ENCODE measurements around the gene DSCAM. TPM values are rescaled to one million over a fixed set of nuclear protein-coding genes. Genes with fewer than 3 reads are reported as not detected.

The DSCAM gene
- total RNA-seq, 1 donor from 2014 or later = not detected

DNA sequence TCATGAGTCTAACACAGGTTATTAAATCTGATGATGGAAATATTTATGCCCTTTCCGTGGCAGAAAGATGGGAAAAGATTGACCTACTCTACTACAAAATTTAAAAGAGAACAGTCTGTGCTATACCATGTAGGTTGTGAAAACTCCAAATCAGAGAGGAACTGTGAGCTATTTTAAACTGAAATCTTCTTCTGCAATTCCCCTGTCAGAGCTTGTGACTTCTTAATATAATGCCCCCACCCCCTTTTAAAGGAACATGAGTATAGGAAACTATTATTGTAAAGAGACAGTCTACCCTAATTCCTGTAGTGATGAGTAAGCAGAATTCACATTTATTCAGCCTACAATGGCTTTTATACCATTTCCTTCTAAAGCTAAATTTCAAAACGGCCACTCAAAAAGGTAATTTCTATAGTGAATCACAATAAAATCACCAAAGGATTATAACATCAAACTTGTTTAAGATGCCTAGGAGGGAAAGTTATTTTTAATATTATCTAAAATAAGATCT, 11.7 kb downstream of the DSCAM start:
- Histone ChIP-seq H3K27me3 (no peaks in the 10 kb centered on the region), H3K4me1 (no peaks in the 10 kb centered on the region), H3K27ac (no peak overlapping the region), H3K4me3 (no peak overlapping the region), H3K9me3 (no peaks in the 10 kb centered on the region), H3K36me3 (no peaks in the 10 kb centered on the region)
- DNase-seq (ENCODE audit: low spot score in 2 of 2) = no peak
- TF ChIP-seq, protein P1, sequence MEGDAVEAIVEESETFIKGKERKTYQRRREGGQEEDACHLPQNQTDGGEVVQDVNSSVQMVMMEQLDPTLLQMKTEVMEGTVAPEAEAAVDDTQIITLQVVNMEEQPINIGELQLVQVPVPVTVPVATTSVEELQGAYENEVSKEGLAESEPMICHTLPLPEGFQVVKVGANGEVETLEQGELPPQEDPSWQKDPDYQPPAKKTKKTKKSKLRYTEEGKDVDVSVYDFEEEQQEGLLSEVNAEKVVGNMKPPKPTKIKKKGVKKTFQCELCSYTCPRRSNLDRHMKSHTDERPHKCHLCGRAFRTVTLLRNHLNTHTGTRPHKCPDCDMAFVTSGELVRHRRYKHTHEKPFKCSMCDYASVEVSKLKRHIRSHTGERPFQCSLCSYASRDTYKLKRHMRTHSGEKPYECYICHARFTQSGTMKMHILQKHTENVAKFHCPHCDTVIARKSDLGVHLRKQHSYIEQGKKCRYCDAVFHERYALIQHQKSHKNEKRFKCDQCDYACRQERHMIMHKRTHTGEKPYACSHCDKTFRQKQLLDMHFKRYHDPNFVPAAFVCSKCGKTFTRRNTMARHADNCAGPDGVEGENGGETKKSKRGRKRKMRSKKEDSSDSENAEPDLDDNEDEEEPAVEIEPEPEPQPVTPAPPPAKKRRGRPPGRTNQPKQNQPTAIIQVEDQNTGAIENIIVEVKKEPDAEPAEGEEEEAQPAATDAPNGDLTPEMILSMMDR (IDR thresholded peaks at IDR 0.05) = no peak
- intact Hi-C loops (cut with DNase I) = no loop called here

DNA sequence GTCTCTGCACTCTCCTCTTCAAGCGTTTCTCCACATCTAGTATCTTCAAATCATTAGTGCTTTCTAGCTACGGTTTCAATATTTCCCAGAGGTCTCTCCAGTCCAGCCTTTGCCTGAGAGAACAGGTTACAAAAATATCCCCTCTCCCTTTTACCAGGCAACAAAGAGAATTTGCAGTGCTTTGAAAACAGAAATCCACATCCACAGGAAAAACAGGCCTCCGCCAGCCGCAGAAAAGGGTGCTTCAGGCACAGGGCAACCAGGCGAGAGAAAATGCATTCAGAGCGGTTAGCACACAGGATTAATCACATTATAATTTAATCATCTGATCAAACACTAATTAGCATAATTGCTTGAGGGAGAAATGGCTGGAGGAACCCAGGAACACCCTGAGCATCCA, 13.8 kb downstream of the DSCAM start:
- Histone ChIP-seq H3K27ac (no peak overlapping the region), H3K9me3 (no peaks in the 10 kb centered on the region), H3K4me1 (no peaks in the 10 kb centered on the region), H3K4me3 (no peak overlapping the region), H3K36me3 (no peaks in the 10 kb centered on the region), H3K27me3 (no peaks in the 10 kb centered on the region)
- DNase-seq (ENCODE audit: low spot score in 2 of 2) = no peak
- intact Hi-C loops (cut with DNase I) = no loop called here
- TF ChIP-seq, protein P1 (IDR thresholded peaks at IDR 0.05) = no peak

DNA sequence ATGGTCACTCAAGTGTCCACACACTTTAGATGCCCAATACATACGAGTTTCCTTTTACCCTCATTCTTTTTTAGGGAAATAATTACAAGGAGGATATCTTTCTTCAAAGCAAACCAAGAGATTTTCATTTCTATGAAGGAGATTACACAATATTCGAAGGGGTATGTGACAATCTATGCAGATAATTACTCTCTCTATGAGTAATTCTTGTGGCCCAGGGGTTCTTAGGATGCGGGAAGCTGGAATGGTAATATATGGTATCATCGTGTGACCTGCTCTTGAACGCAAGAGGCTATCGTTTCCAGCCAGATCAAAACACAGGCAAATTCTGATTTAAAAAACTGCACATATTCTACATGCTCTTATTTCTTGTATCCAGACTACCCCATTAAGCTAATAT, 14.6 kb downstream of the DSCAM start:
- Histone ChIP-seq H3K4me3 (no peak overlapping the region), H3K4me1 (no peaks in the 10 kb centered on the region), H3K36me3 (no peaks in the 10 kb centered on the region), H3K27me3 (no peaks in the 10 kb centered on the region), H3K27ac (no peak overlapping the region), H3K9me3 (no peaks in the 10 kb centered on the region)
- no peak for DNase-seq (ENCODE audit: low spot score in 2 of 2)
- TF ChIP-seq, protein P1 (IDR thresholded peaks at IDR 0.05) = no peak
- intact Hi-C loops (cut with DNase I) = no loop called here

DNA sequence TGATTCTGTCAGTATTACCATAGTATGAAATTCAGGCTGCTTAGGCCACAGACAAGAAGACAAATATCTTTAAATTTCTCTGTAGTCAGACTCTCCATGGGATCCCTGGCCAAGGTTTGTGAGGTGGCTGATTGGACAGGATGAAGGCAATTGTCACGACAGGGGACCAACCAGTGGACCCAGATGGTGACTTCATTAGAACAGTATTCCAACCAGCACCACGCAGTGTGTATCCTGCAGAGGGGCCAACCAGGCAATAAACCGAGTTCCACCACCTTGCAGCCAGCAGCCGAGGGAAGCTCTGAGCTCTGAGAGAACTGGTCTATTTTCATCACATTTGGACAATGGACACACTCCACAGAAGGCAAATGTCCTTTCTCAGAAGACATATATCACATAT, 16.1 kb downstream of the DSCAM start:
- Histone ChIP-seq H3K36me3 (no peaks in the 10 kb centered on the region), H3K27me3 (no peaks in the 10 kb centered on the region), H3K9me3 (no peaks in the 10 kb centered on the region), H3K4me3 (no peak overlapping the region), H3K4me1 (no peaks in the 10 kb centered on the region), H3K27ac (no peak overlapping the region)
- TF ChIP-seq, protein P1 (IDR thresholded peaks at IDR 0.05) = no peak
- intact Hi-C loops (cut with DNase I) = no loop called here
- DNase-seq (ENCODE audit: low spot score in 2 of 2) = no peak

DNA sequence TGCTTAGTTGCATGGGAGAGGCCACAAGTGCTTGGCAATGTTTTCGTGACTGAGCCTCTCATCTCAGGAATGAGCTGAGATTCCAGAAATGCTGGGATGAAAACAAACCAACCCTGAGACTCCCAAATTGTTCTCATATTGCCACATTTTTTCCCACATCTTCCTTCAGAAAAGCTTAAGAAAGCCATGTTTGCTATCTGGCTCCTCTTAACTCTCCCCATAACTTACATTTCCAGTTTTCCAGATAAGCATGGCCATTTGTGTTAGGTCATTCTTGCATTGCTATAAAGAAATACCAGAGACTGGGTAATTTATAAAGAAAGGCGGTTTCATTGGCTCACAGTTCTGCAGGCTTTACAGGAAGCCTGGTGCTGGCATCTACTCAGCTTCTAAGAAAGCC, 17.2 kb downstream of the DSCAM start:
- no peaks in the 10 kb centered on the region for H3K27me3 ChIP-seq
- intact Hi-C loops (cut with DNase I) = no loop called here
- H3K4me3 ChIP-seq = no peak overlapping the region
- no peaks in the 10 kb centered on the region for H3K36me3 ChIP-seq
- no peak for DNase-seq (ENCODE audit: low spot score in 2 of 2)
- H3K9me3 ChIP-seq = no peaks in the 10 kb centered on the region
- H3K4me1 ChIP-seq = no peaks in the 10 kb centered on the region
- TF ChIP-seq, protein P1 (IDR thresholded peaks at IDR 0.05) = no peak
- no peak overlapping the region for H3K27ac ChIP-seq

DNA sequence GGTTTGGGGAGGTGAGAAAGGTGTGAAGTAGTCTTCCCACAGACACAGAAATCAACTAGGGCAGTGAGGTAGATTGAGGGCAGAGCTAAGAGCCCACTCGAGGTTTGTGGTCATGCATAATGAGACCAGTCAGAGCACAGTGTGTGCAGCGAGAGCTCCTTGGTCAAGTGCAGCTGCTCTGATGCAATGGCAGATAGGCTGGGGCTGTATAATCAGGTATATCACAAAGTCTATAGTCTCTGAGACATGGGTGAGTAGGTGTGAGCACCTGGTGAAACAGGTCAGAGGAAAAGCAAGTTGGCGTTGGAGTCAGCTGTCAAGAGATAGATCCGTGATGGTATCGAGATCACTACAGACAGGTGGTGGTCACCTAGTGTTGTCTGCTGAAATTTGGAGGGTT, 17.6 kb downstream of the DSCAM start:
- Histone ChIP-seq H3K9me3 (no peaks in the 10 kb centered on the region), H3K27me3 (no peaks in the 10 kb centered on the region), H3K27ac (no peak overlapping the region), H3K4me1 (no peaks in the 10 kb centered on the region), H3K4me3 (no peak overlapping the region), H3K36me3 (no peaks in the 10 kb centered on the region)
- intact Hi-C loops (cut with DNase I) = no loop called here
- TF ChIP-seq, protein P1 (IDR thresholded peaks at IDR 0.05) = no peak
- DNase-seq (ENCODE audit: low spot score in 2 of 2) = no peak
